GM23248 (cell line): ENCODE measurements around the gene PRSS23.

ENCODE experiments used
- EZH2 ChIP-seq: fragments of 200-600 bp; sonication (generic); IDR thresholded peaks from 2 replicates; pipeline ENCODE4 v1.6.1; 2018; ENCODE audit warnings: antibody characterized with exemption, mild to moderate bottlenecking; ENCODE audit not compliant: insufficient read depth, poor library complexity, severe bottlenecking
- EZH2phosphoT487 ChIP-seq: fragments of 200-600 bp; sonication (generic); IDR thresholded peaks from 2 replicates; pipeline ENCODE4 v1.6.1; 2018; ENCODE audit warnings: antibody characterized with exemption, moderate library complexity, mild to moderate bottlenecking, low read depth; ENCODE audit not compliant: insufficient read depth

DNA sequence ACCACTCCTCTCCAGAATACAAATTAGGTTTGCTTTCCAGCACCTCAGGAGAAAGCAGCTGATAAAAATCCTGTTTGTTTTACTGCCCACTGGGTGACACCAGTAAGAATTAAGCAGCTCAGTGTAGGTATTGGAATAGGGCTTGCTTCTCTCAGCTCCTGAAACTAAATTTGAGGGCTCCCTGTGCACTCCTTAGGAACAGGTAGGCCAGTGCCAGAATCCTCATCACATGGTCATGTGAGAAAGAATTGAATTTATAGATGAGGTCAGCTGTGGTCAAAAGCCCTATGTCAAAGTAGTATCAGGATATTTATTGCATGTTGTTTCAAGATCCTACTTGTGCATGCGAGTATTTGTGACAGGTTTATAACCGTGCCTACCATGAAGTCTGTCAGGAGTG is 1.0 kb downstream of the PRSS23 start:
- no peak for TF ChIP-seq EZH2
- TF ChIP-seq EZH2phosphoT487 = no peak
